GM12878 (cell line): ENCODE results near the gene OIT3. TPM values are rescaled to one million over a fixed set of nuclear protein-coding genes. Genes with fewer than 3 reads are reported as not detected.

ENCODE experiments used
- ATAC-seq: fragments of 200-7000 bp; cut with Tn5 transposase; 3 replicates; pipeline ENCODE4 v1.9.1; 2020; ENCODE audit warnings: mild to moderate bottlenecking, moderate library complexity
- BruUV-seq: library from RNA; stranded (reverse); fragments of 400-500 nt; replicated peaks from 2 replicates; lab custom pipeline; 2021; lab: Mats Ljungman, UMichigan
- CTCF ChIA-PET: fragments of 300-600 bp; sonication (Branson Sonifier 250); formaldehyde crosslinking; extraction: SDS; loops from one replicate; lab custom pipeline; 2021; ENCODE audit warnings: inconsistent platforms; lab: Yijun Ruan, JAX
- POLR2A ChIA-PET: fragments of 350-600 bp; formaldehyde crosslinking; extraction: SDS; loops from one replicate; lab custom pipeline; 2021; ENCODE audit warnings: inconsistent platforms; lab: Charles Lee
- RAD21 ChIA-PET: fragments of 300-600 bp; sonication (Branson Sonifier 250); formaldehyde crosslinking; loops from one replicate; lab custom pipeline; 2023; ENCODE audit warnings: antibody characterized with exemption; ENCODE audit not compliant: unreplicated experiment; lab: Charles Lee
- SMC1A ChIA-PET: fragments of 300-600 bp; sonication (Branson Sonifier 250); formaldehyde crosslinking; loops from one replicate; lab custom pipeline; 2023; ENCODE audit not compliant: unreplicated experiment, uncharacterized antibody; lab: Charles Lee
- DNase-seq: peaks from one replicate; pipeline ENCODE4 v3.0.0-alpha.2; 2011; ENCODE audit warnings: low read depth, low spot score
- FAIRE-seq: peaks from 3 replicates; lab custom pipeline; 2011; peaks lifted over from hg19 to GRCh38; lab: Jason Lieb, UNC
- H2AFZ ChIP-seq: 2 replicates; pipeline ENCODE4 v1.6.0; 2011; ENCODE audit warnings: low read depth, low read length, control low read depth; ENCODE audit not compliant: control insufficient read depth
- H3K27ac ChIP-seq: 2 replicates; pipeline ENCODE4 v1.5.1; 2011; ENCODE audit warnings: control low read depth; ENCODE audit not compliant: control insufficient read depth, insufficient read depth
- H3K27me3 ChIP-seq, 2 experiments: replicated peaks in 1 of 2; 2 replicates each; pipeline versions ENCODE4 v1.6.0 to v1.6.1; 2011; ENCODE audit warnings: low read length in 1 of 2; ENCODE audit not compliant: control insufficient read depth in 2 of 2, insufficient read depth in 2 of 2
- H3K36me3 ChIP-seq, 2 experiments: 2 replicates each; pipeline ENCODE4 v1.5.1; 2011; ENCODE audit warnings: low read length in 1 of 2; ENCODE audit not compliant: control insufficient read depth in 2 of 2, insufficient read depth in 2 of 2
- H3K4me1 ChIP-seq: 2 replicates; pipeline ENCODE4 v1.6.1; 2011; ENCODE audit warnings: mild to moderate bottlenecking, low read length, moderate library complexity, mixed read lengths; ENCODE audit not compliant: control insufficient read depth, insufficient read depth
- H3K4me2 ChIP-seq: 2 replicates; pipeline ENCODE4 v1.6.0; 2011; ENCODE audit warnings: control low read depth; ENCODE audit not compliant: control insufficient read depth, insufficient read depth
- H3K4me3 ChIP-seq: fragments of 200-600 bp; sonication (generic); 2 replicates; pipeline ENCODE4 v1.5.1; 2016
- H3K79me2 ChIP-seq: 2 replicates; pipeline ENCODE4 v1.6.0; 2011; ENCODE audit warnings: low read length; ENCODE audit not compliant: control insufficient read depth, insufficient read depth
- H3K9ac ChIP-seq: 2 replicates; pipeline ENCODE4 v1.8.0; 2011; ENCODE audit warnings: low read length, control low read depth, mixed read lengths; ENCODE audit not compliant: control insufficient read depth, insufficient read depth
- H3K9me3 ChIP-seq: replicated peaks from 3 replicates; pipeline ENCODE4 v1.5.1; 2011; ENCODE audit warnings: mild to moderate bottlenecking, low read length; ENCODE audit not compliant: control insufficient read depth, insufficient read depth
- H4K20me1 ChIP-seq: 2 replicates; pipeline ENCODE4 v1.6.0; 2011; ENCODE audit not compliant: control insufficient read depth, insufficient read depth
- BMI1 ChIP-seq: fragments of 450-650 bp; IDR thresholded peaks from 2 replicates; pipeline ENCODE4 v1.6.1; 2016; ENCODE audit warnings: mild to moderate bottlenecking, moderate library complexity, borderline replicate concordance
- ESRRA ChIP-seq: IDR thresholded peaks from 2 replicates; pipeline ENCODE4 v1.6.1; 2012; ENCODE audit warnings: mild to moderate bottlenecking, low read length, improper control_type of control experiment
- FOXK2 ChIP-seq: fragments of 450-650 bp; IDR thresholded peaks from 2 replicates; pipeline ENCODE4 v1.6.1; 2017; ENCODE audit warnings: mild to moderate bottlenecking, moderate library complexity
- IRF4 ChIP-seq: IDR thresholded peaks from 2 replicates; pipeline ENCODE4 v1.6.1; 2011; ENCODE audit warnings: low read depth, low read length
- KAT2A ChIP-seq: conservative IDR thresholded peaks from 2 replicates; pipeline ENCODE4 v1.6.1; 2011; ENCODE audit warnings: low read depth, low read length; ENCODE audit not compliant: control insufficient read depth
- MTA2 ChIP-seq: fragments of 450-650 bp; IDR thresholded peaks from 2 replicates; pipeline ENCODE4 v1.6.1; 2016; ENCODE audit warnings: low read depth, mild to moderate bottlenecking, moderate library complexity
- RAD51 ChIP-seq: fragments of 450-650 bp; IDR thresholded peaks from 2 replicates; pipeline ENCODE4 v1.6.1; 2016; ENCODE audit warnings: moderate library complexity, mild to moderate bottlenecking, inconsistent platforms
- RBBP5 ChIP-seq: fragments of 200-600 bp; sonication (generic); conservative IDR thresholded peaks from 2 replicates; pipeline ENCODE4 v1.6.1; 2016
- SIN3A ChIP-seq: IDR thresholded peaks from 2 replicates; pipeline ENCODE4 v1.6.1; 2012; ENCODE audit warnings: low read depth, low read length, improper control_type of control experiment
- STAT3 ChIP-seq: IDR thresholded peaks from 2 replicates; pipeline ENCODE4 v1.6.1; 2011; ENCODE audit warnings: low read depth, low read length, improper control_type of control experiment
- TCF7 ChIP-seq: IDR thresholded peaks from 2 replicates; pipeline ENCODE4 v1.6.1; 2014; ENCODE audit warnings: antibody characterized with exemption, borderline replicate concordance
- YY1 ChIP-seq: IDR thresholded peaks from 2 replicates; pipeline ENCODE4 v1.6.1; 2011; ENCODE audit warnings: low read depth, mild to moderate bottlenecking, low read length
- ZBED1 ChIP-seq: IDR thresholded peaks from 2 replicates; pipeline ENCODE4 v1.6.1; 2016; ENCODE audit warnings: borderline replicate concordance
- ZNF687 ChIP-seq: fragments of 450-650 bp; IDR thresholded peaks from 2 replicates; pipeline ENCODE4 v1.6.1; 2017; ENCODE audit warnings: mild to moderate bottlenecking, moderate library complexity
- WGBS: methylation state at CpG from one replicate; pipeline ENCODE4 v1.1.6; 2016; ENCODE audit warnings: low lambda C conversion rate; ENCODE audit not compliant: insufficient replicate concordance, insufficient coverage; ENCODE audit errors: missing lambda C conversion rate; 5-methylcytosine and 5-hydroxymethylcytosine counted together
- in situ Hi-C: fragments of 300-500 bp; cut with MboI; formaldehyde crosslinking; loops from 9 replicates; pipeline ENCODE4 v1.14.3; 2018; ENCODE audit warnings: mixed read lengths
- intact Hi-C: fragments of 100-400 bp; cut with micrococcal nuclease; formaldehyde crosslinking; loops from one replicate; pipeline ENCODE4 v1.14.2; 2022; ENCODE audit not compliant: unreplicated experiment
- polyA plus RNA-seq, 11 experiments: library from polyadenylated mRNA; depleted of rRNA in 4 of 11; unstranded in 6 of 11; stranded (reverse) in 5 of 11; fragments of >200 nt; fragmentation: Nextera tagmentation in 4 of 11; fragmentation: Illumina TruSeq in 1 of 11; extraction: Ambion mirVana in 4 of 11; extraction: Trizol in 1 of 11; gene quantifications; 1 replicate in 1 of 11; 2 replicates in 10 of 11; pipeline versions ENCODE4 v1.2.1 to v1.2.3, GENCODE V29; 2011 to 2016; ENCODE audit warnings: inconsistent platforms in 2 of 11, missing spikeins in 2 of 11, low read depth in 1 of 11
- total RNA-seq, 4 experiments: library from RNA; depleted of rRNA in 3 of 4; stranded (reverse); fragments of >200 nt in 3 of 4; fragmentation: Illumina TruSeq in 1 of 4; extraction: Trizol in 1 of 4; gene quantifications; 2 replicates each; pipeline versions ENCODE4 v1.2.1 to v1.2.3, GENCODE V29; 2013 to 2021
- TF ChIP-seq, protein P1 (sequence below): fragments of 450-650 bp; IDR thresholded peaks from 2 replicates; pipeline ENCODE4 v1.6.1; 2014; ENCODE audit warnings: mild to moderate bottlenecking
- TF ChIP-seq, protein P2 (sequence below): fragments of 450-650 bp; IDR thresholded peaks from 2 replicates; pipeline ENCODE4 v1.6.1; 2017; ENCODE audit warnings: mild to moderate bottlenecking, moderate library complexity

OIT3 gene
- total and polyA plus RNA-seq, 10 of the 15 experiments (the other 5 are each of a cell fraction or from before 2014, with no cell fraction given) = not detected

- Histone ChIP-seq H3K27me3 (no peaks in the 10 kb centered on the region), H3K4me3 (no peak overlapping the region), H3K9me3 (no peaks in the 10 kb centered on the region; the same call in 2 of the 3 replicates), H3K27ac (no peak overlapping the region), H2AFZ (no peak overlapping the region), H4K20me1 (no peaks in the 10 kb centered on the region), H3K4me2 (no peak overlapping the region), H3K4me1 (no peaks in the 10 kb centered on the region), H3K9ac (no peak overlapping the region), H3K79me2 (no peaks in the 10 kb centered on the region)
- no peak for DNase-seq
- RAD21 ChIA-PET = no interaction called here
- WGBS = 98% methylated on average over 2 of the region's 2 CpGs
- FAIRE-seq = no peak
- no TSS peak for BruUV-seq
- SMC1A ChIA-PET = no interaction called here
- POLR2A ChIA-PET = no interaction called here
- in situ Hi-C loops (no loop called here), intact Hi-C loops (no loop called here)
- ATAC-seq = no peak
- CTCF ChIA-PET = no interaction called here
- no peak for TF ChIP-seq KAT2A
- TF ChIP-seq SIN3A = no peak
- TF ChIP-seq ZBED1 = no peak
- TF ChIP-seq RBBP5 = no peak
- TF ChIP-seq, protein P1, sequence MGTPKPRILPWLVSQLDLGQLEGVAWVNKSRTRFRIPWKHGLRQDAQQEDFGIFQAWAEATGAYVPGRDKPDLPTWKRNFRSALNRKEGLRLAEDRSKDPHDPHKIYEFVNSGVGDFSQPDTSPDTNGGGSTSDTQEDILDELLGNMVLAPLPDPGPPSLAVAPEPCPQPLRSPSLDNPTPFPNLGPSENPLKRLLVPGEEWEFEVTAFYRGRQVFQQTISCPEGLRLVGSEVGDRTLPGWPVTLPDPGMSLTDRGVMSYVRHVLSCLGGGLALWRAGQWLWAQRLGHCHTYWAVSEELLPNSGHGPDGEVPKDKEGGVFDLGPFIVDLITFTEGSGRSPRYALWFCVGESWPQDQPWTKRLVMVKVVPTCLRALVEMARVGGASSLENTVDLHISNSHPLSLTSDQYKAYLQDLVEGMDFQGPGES = no peak
- no peak for TF ChIP-seq STAT3
- TF ChIP-seq IRF4 = no peak
- no peak for TF ChIP-seq YY1
- TF ChIP-seq MTA2 = no peak
- no peak for TF ChIP-seq TCF7
- TF ChIP-seq, protein P2, sequence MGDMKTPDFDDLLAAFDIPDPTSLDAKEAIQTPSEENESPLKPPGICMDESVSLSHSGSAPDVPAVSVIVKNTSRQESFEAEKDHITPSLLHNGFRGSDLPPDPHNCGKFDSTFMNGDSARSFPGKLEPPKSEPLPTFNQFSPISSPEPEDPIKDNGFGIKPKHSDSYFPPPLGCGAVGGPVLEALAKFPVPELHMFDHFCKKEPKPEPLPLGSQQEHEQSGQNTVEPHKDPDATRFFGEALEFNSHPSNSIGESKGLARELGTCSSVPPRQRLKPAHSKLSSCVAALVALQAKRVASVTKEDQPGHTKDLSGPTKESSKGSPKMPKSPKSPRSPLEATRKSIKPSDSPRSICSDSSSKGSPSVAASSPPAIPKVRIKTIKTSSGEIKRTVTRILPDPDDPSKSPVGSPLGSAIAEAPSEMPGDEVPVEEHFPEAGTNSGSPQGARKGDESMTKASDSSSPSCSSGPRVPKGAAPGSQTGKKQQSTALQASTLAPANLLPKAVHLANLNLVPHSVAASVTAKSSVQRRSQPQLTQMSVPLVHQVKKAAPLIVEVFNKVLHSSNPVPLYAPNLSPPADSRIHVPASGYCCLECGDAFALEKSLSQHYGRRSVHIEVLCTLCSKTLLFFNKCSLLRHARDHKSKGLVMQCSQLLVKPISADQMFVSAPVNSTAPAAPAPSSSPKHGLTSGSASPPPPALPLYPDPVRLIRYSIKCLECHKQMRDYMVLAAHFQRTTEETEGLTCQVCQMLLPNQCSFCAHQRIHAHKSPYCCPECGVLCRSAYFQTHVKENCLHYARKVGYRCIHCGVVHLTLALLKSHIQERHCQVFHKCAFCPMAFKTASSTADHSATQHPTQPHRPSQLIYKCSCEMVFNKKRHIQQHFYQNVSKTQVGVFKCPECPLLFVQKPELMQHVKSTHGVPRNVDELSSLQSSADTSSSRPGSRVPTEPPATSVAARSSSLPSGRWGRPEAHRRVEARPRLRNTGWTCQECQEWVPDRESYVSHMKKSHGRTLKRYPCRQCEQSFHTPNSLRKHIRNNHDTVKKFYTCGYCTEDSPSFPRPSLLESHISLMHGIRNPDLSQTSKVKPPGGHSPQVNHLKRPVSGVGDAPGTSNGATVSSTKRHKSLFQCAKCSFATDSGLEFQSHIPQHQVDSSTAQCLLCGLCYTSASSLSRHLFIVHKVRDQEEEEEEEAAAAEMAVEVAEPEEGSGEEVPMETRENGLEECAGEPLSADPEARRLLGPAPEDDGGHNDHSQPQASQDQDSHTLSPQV = no peak
- no peak for TF ChIP-seq RAD51
- no peak for TF ChIP-seq BMI1
- TF ChIP-seq ESRRA = no peak
- no peak for TF ChIP-seq ZNF687
- no peak for TF ChIP-seq FOXK2
- TF ChIP-seq, all 136 proteins: peak for 0
- no peaks in the 10 kb centered on the region for H3K36me3 ChIP-seq
Measured at GRCh38 chr10:72847681-72848080, 45.9 kb upstream of the OIT3 start.
